ENCODE data around the gene MAPRE3. TPM values are rescaled to one million over a fixed set of nuclear protein-coding genes. Genes with fewer than 3 reads are reported as not detected.

MAPRE3 gene
- total RNA-seq, 1 donor from 2014 or later = 4.6 TPM

GRCh38 chr2:26975656-26976055, 5.2 kb downstream of the MAPRE3 start:
- Mint-ChIP-seq H3K4me1 (peaks cover 10% of the 10 kb centered on the region), H3K36me3 (ENCODE audit: low read depth) (no peaks in the 10 kb centered on the region), H3K9me3 (no peaks in the 10 kb centered on the region), H3K27me3 (peaks cover 39% of the 10 kb centered on the region), H3K4me3 (no peak overlapping the region), H3K27ac (no peak overlapping the region)
- intact Hi-C loops (cut with micrococcal nuclease) = no loop called here
- CTCF ChIA-PET = interaction anchor here (2.9 kb wide), 1 partner anchor 13 kb away, joined by 20 read pairs; no protein-coding TSS in a partner anchor
- POLR2A ChIA-PET = no interaction called here
- no peak for TF ChIP-seq CTCF (IDR thresholded peaks at IDR 0.05)
- no peak for DNase-seq
- ATAC-seq (ENCODE audit: low read depth) = no peak

GRCh38 chr2:26976237-26976636, 5.8 kb downstream of the MAPRE3 start:
- no peaks in the 10 kb centered on the region for H3K36me3 Mint-ChIP-seq (ENCODE audit: low read depth)

GRCh38 chr2:26977012-26977411, 6.6 kb downstream of the MAPRE3 start:
- ChIA-PET POLR2A (no interaction called here), CTCF (interaction anchor here (1.1 to 2.9 kb wide), 2 partner anchors 14 to 17 kb away, joined by 3 to 20 read pairs; no protein-coding TSS in a partner anchor)
- ATAC-seq (ENCODE audit: low read depth) (no peak), DNase-seq (no peak)
- H3K27ac Mint-ChIP-seq = no peak overlapping the region
- H3K36me3 Mint-ChIP-seq (ENCODE audit: low read depth) = no peaks in the 10 kb centered on the region
- no peaks in the 10 kb centered on the region for H3K9me3 Mint-ChIP-seq
- H3K27me3 Mint-ChIP-seq = peaks cover 39% of the 10 kb centered on the region
- intact Hi-C loops (cut with micrococcal nuclease) = no loop called here
- no peaks in the 10 kb centered on the region for H3K4me1 Mint-ChIP-seq
- H3K4me3 Mint-ChIP-seq = no peak overlapping the region
- TF ChIP-seq CTCF (IDR thresholded peaks at IDR 0.05) = no peak

More at GRCh38 chr2:26976237-26976636, 5.8 kb downstream of the MAPRE3 start:
- ChIA-PET CTCF (interaction anchor here (2.9 kb wide), 1 partner anchor 14 kb away, joined by 20 read pairs; no protein-coding TSS in a partner anchor), POLR2A (no interaction called here)
- DNase-seq (no peak), ATAC-seq (ENCODE audit: low read depth) (no peak)
- TF ChIP-seq CTCF (IDR thresholded peaks at IDR 0.05) = no peak
- Mint-ChIP-seq H3K4me3 (no peak overlapping the region), H3K27ac (no peak overlapping the region), H3K27me3 (peaks cover 39% of the 10 kb centered on the region), H3K4me1 (peaks cover 6% of the 10 kb centered on the region), H3K9me3 (no peaks in the 10 kb centered on the region)
- intact Hi-C loops (cut with micrococcal nuclease) = no loop called here

- Mint-ChIP-seq H3K36me3 (ENCODE audit: low read depth) (no peaks in the 10 kb centered on the region), H3K4me3 (no peak overlapping the region), H3K9me3 (no peaks in the 10 kb centered on the region), H3K27me3 (peaks cover 32% of the 10 kb centered on the region), H3K27ac (no peak overlapping the region), H3K4me1 (no peaks in the 10 kb centered on the region)
- DNase-seq = no peak
- POLR2A ChIA-PET = no interaction called here
- TF ChIP-seq CTCF (IDR thresholded peaks at IDR 0.05) = no peak
- CTCF ChIA-PET = interaction anchor here (1.1 kb wide), 1 partner anchor 18 kb away, joined by 3 read pairs; no protein-coding TSS in a partner anchor
- intact Hi-C loops (cut with micrococcal nuclease) = no loop called here
- no peak for ATAC-seq (ENCODE audit: low read depth)
Measured at GRCh38 chr2:26978061-26978596, 7.7 kb downstream of the MAPRE3 start.

- intact Hi-C loops (cut with micrococcal nuclease) = no loop called here
- no peaks in the 10 kb centered on the region for H3K9me3 Mint-ChIP-seq
- H3K27ac Mint-ChIP-seq = no peak overlapping the region
- no peak for TF ChIP-seq CTCF (IDR thresholded peaks at IDR 0.05)
- DNase-seq = no peak
- no peaks in the 10 kb centered on the region for H3K36me3 Mint-ChIP-seq (ENCODE audit: low read depth)
- H3K4me3 Mint-ChIP-seq = no peak overlapping the region
- H3K27me3 Mint-ChIP-seq = peaks cover 27% of the 10 kb centered on the region
- no peaks in the 10 kb centered on the region for H3K4me1 Mint-ChIP-seq
- ChIA-PET CTCF (no interaction called here), POLR2A (no interaction called here)
- ATAC-seq (ENCODE audit: low read depth) = no peak
Measured at GRCh38 chr2:26979741-26980140, 9.3 kb downstream of the MAPRE3 start.

All from activated B cell treated with CpG ODN at 0.5 μM for 24 hours (primary cell).